IMR-90 (cell line): Measurements from ENCODE around the gene RSRC1. TPM values are rescaled to one million over a fixed set of nuclear protein-coding genes. Genes with fewer than 3 reads are reported as not detected.

Experiments
- ATAC-seq: fragments of 200-7000 bp; cut with Tn5 transposase; 2 replicates; pipeline ENCODE4 v1.9.1; 2020; ENCODE audit warnings: low read depth, mild to moderate bottlenecking, moderate library complexity
- BruUV-seq: library from RNA; stranded (reverse); fragments of 400-500 nt; replicated peaks from 2 replicates; lab custom pipeline; 2021; lab: Mats Ljungman, UMichigan
- CTCF ChIA-PET: fragments of 300-600 bp; formaldehyde crosslinking; extraction: SDS; loops from one replicate; lab custom pipeline; 2021; ENCODE audit warnings: antibody characterized with exemption; lab: Yijun Ruan, JAX
- POLR2A ChIA-PET: fragments of 300-600 bp; sonication (Branson Sonifier 250); formaldehyde crosslinking; loops from one replicate; lab custom pipeline; 2022; ENCODE audit warnings: antibody characterized with exemption; ENCODE audit not compliant: unreplicated experiment; lab: Charles Lee
- DNase-seq: peaks from one replicate; pipeline ENCODE4 v3.0.0; 2013
- H2AFZ ChIP-seq: replicated peaks from 2 replicates; pipeline ENCODE3; 2013; ENCODE audit warnings: low read length, mild to moderate bottlenecking; ENCODE audit not compliant: poor library complexity
- H2AK5ac ChIP-seq: 2 replicates; pipeline ENCODE4 v1.6.1; 2013; ENCODE audit warnings: low read depth, low read length, inconsistent platforms
- H2AK9ac ChIP-seq: replicated peaks from 2 replicates; pipeline ENCODE3; 2013; ENCODE audit warnings: mild to moderate bottlenecking, low read depth, low read length, moderate library complexity; ENCODE audit not compliant: poor library complexity
- H2BK120ac ChIP-seq: 2 replicates; pipeline ENCODE4 v1.6.1; 2013; ENCODE audit warnings: low read depth, low read length, inconsistent platforms
- H2BK15ac ChIP-seq: 3 replicates; pipeline ENCODE4 v1.6.1; 2013; ENCODE audit warnings: low read depth, low read length, inconsistent platforms
- H2BK20ac ChIP-seq: 2 replicates; pipeline ENCODE4 v1.6.1; 2013; ENCODE audit warnings: low read depth, mild to moderate bottlenecking, inconsistent platforms, low read length, moderate library complexity
- H2BK5ac ChIP-seq: 2 replicates; pipeline ENCODE4 v1.6.1; 2013; ENCODE audit warnings: mild to moderate bottlenecking, low read depth, low read length, inconsistent platforms; ENCODE audit not compliant: poor library complexity, severe bottlenecking
- H3K14ac ChIP-seq: replicated peaks from 2 replicates; pipeline ENCODE4 v1.6.1; 2013; ENCODE audit warnings: low read depth, low read length, inconsistent platforms
- H3K18ac ChIP-seq: 2 replicates; pipeline ENCODE4 v1.6.1; 2013; ENCODE audit warnings: low read depth, low read length, control low read depth
- H3K23ac ChIP-seq: 2 replicates; pipeline ENCODE4 v1.6.1; 2013; ENCODE audit warnings: low read depth, low read length, inconsistent platforms
- H3K27ac ChIP-seq: 2 replicates; pipeline ENCODE4 v1.5.1; 2013; ENCODE audit warnings: mild to moderate bottlenecking, control low read depth, low read length; ENCODE audit not compliant: insufficient read depth
- H3K27me3 ChIP-seq: 2 replicates; pipeline ENCODE4 v1.6.1; 2013; ENCODE audit warnings: low read length; ENCODE audit not compliant: control insufficient read depth, insufficient read depth
- H3K36me3 ChIP-seq: 2 replicates; pipeline ENCODE4 v1.6.1; 2013; ENCODE audit warnings: low read length, mixed read lengths; ENCODE audit not compliant: control insufficient read depth, insufficient read depth
- H3K4ac ChIP-seq: 2 replicates; pipeline ENCODE4 v1.6.1; 2013; ENCODE audit warnings: low read depth, low read length, inconsistent platforms
- H3K4me1 ChIP-seq: 2 replicates; pipeline ENCODE4 v1.6.1; 2013; ENCODE audit warnings: low read length, mixed read lengths; ENCODE audit not compliant: control insufficient read depth, insufficient read depth
- H3K4me2 ChIP-seq: 2 replicates; pipeline ENCODE4 v1.6.1; 2013; ENCODE audit warnings: low read depth, mild to moderate bottlenecking, control low read depth, low read length, moderate library complexity
- H3K4me3 ChIP-seq: 2 replicates; pipeline ENCODE4 v1.5.1; 2013; ENCODE audit warnings: low read depth, mild to moderate bottlenecking, control low read depth, low read length, moderate library complexity; ENCODE audit not compliant: insufficient read depth
- H3K56ac ChIP-seq: 2 replicates; pipeline ENCODE4 v1.6.1; 2013; ENCODE audit warnings: low read length, inconsistent platforms; ENCODE audit not compliant: insufficient read depth; ENCODE audit errors: extremely low read depth
- H3K79me1 ChIP-seq, 2 experiments: 2 replicates each; pipeline ENCODE4 v1.6.1; 2013; ENCODE audit warnings: low read length in 2 of 2, inconsistent platforms in 1 of 2, low read depth in 1 of 2
- H3K9ac ChIP-seq: 2 replicates; pipeline ENCODE4 v1.6.1; 2013; ENCODE audit warnings: low read depth, low read length, control low read depth
- H3K9me1 ChIP-seq: 2 replicates; pipeline ENCODE4 v1.6.1; 2013; ENCODE audit warnings: low read length, inconsistent platforms; ENCODE audit not compliant: insufficient read depth
- H3K9me3 ChIP-seq: 2 replicates; pipeline ENCODE4 v1.6.1; 2013; ENCODE audit warnings: low read length; ENCODE audit not compliant: control insufficient read depth, insufficient read depth
- H4K20me1 ChIP-seq: 2 replicates; pipeline ENCODE4 v1.6.1; 2013; ENCODE audit warnings: low read length, inconsistent platforms; ENCODE audit not compliant: insufficient read depth
- H4K5ac ChIP-seq: 2 replicates; pipeline ENCODE4 v1.6.1; 2013; ENCODE audit warnings: mild to moderate bottlenecking, low read depth, low read length, control low read depth
- H4K8ac ChIP-seq, 2 experiments: 2 replicates each; pipeline ENCODE4 v1.6.1; 2013; ENCODE audit warnings: low read depth in 2 of 2, low read length in 2 of 2, control low read depth in 1 of 2, inconsistent platforms in 1 of 2
- H4K91ac ChIP-seq: 2 replicates; pipeline ENCODE4 v1.6.1; 2013; ENCODE audit warnings: low read depth, low read length, inconsistent platforms; ENCODE audit not compliant: insufficient read depth
- BHLHE40 ChIP-seq: fragments of 150-350 bp; IDR thresholded peaks from 2 replicates; pipeline ENCODE4 v1.6.1; 2016; ENCODE audit warnings: mild to moderate bottlenecking, low read depth, low read length
- CEBPB ChIP-seq: IDR thresholded peaks from 2 replicates; pipeline ENCODE4 v1.6.1; 2012; ENCODE audit warnings: low read depth, low read length, improper control_type of control experiment
- CHD1 ChIP-seq: IDR thresholded peaks from 2 replicates; pipeline ENCODE4 v1.6.1; 2012; ENCODE audit warnings: low read depth, low read length, improper control_type of control experiment
- ELK1 ChIP-seq: fragments of 150-350 bp; IDR thresholded peaks from 2 replicates; pipeline ENCODE4 v1.6.1; 2016; ENCODE audit warnings: low read depth, mild to moderate bottlenecking, low read length, moderate library complexity, borderline replicate concordance
- FOS ChIP-seq: fragments of 150-350 bp; IDR thresholded peaks from 2 replicates; pipeline ENCODE4 v1.6.1; 2016; ENCODE audit warnings: low read depth, low read length
- MAFK ChIP-seq: IDR thresholded peaks from 2 replicates; pipeline ENCODE4 v1.6.1; 2012; ENCODE audit warnings: low read depth, low read length, improper control_type of control experiment
- MAZ ChIP-seq: IDR thresholded peaks from 2 replicates; pipeline ENCODE4 v1.6.1; 2012; ENCODE audit warnings: low read depth, mild to moderate bottlenecking, low read length, improper control_type of control experiment, moderate library complexity, borderline replicate concordance
- MXI1 ChIP-seq: IDR thresholded peaks from 2 replicates; pipeline ENCODE4 v1.6.1; 2012; ENCODE audit warnings: low read depth, mild to moderate bottlenecking, low read length, moderate library complexity, borderline replicate concordance
- NFE2L2 ChIP-seq: fragments of 150-350 bp; IDR thresholded peaks from 2 replicates; pipeline ENCODE4 v1.6.1; 2016; ENCODE audit warnings: low read depth, mild to moderate bottlenecking, low read length
- POLR2A ChIP-seq: IDR thresholded peaks from 2 replicates; pipeline ENCODE4 v1.6.1; 2012; ENCODE audit warnings: mild to moderate bottlenecking, low read depth, low read length
- RAD21 ChIP-seq: IDR thresholded peaks from 2 replicates; pipeline ENCODE4 v1.6.1; 2012; ENCODE audit warnings: low read length, improper control_type of control experiment
- RCOR1 ChIP-seq: IDR thresholded peaks from 2 replicates; pipeline ENCODE4 v1.6.1; 2012; ENCODE audit warnings: mild to moderate bottlenecking, low read length, improper control_type of control experiment; ENCODE audit not compliant: insufficient replicate concordance
- RFX5 ChIP-seq: IDR thresholded peaks from 2 replicates; pipeline ENCODE4 v1.8.0; 2012; ENCODE audit warnings: low read depth, mild to moderate bottlenecking, low read length, moderate library complexity
- SMC3 ChIP-seq: fragments of 150-350 bp; IDR thresholded peaks from 2 replicates; pipeline ENCODE4 v1.6.1; 2016; ENCODE audit warnings: low read depth, mild to moderate bottlenecking, antibody characterized with exemption, low read length, moderate library complexity
- WGBS, 2 experiments: methylation state at CpG; one replicate each; pipeline versions ENCODE4 v1.1.5 to v1.1.7; 2013; ENCODE audit warnings: missing lambda C conversion rate in 2 of 2; ENCODE audit not compliant: insufficient read length in 1 of 2; ENCODE audit errors: extremely low coverage in 2 of 2; 5-methylcytosine and 5-hydroxymethylcytosine counted together
- dilution Hi-C: fragments of 300-500 bp; cut with HindIII; formaldehyde crosslinking; loops from one replicate; pipeline ENCODE4 v1.14.3; 2018; ENCODE audit warnings: low sequenced_read_pairs; ENCODE audit not compliant: unreplicated experiment
- in situ Hi-C: fragments of 300-500 bp; cut with MboI; formaldehyde crosslinking; loops from 3 replicates; pipeline ENCODE4 v1.14.3; 2019; ENCODE audit warnings: low sequenced_read_pairs, inconsistent platforms, mixed read lengths
- intact Hi-C: fragments of 100-400 bp; cut with micrococcal nuclease; formaldehyde crosslinking; loops from 2 replicates; pipeline ENCODE4 v1.10.0; 2022
- polyA plus RNA-seq, 3 experiments: library from polyadenylated mRNA; depleted of rRNA; stranded (reverse); fragments of >200 nt; gene quantifications; 2 replicates each; pipeline ENCODE4 v1.2.3, GENCODE V29; 2012; ENCODE audit warnings: low replicate concordance in 1 of 3
- total RNA-seq: library from RNA; depleted of rRNA; stranded (reverse); fragments of >200 nt; gene quantifications from 2 replicates; pipeline ENCODE4 v1.2.3, GENCODE V29; 2012
- TF ChIP-seq, protein P1 (sequence below): fragments of 150-350 bp; IDR thresholded peaks from 2 replicates; pipeline ENCODE4 v1.6.1; 2017; ENCODE audit warnings: mild to moderate bottlenecking, antibody characterized with exemption, low read length, low read depth
- TF ChIP-seq, protein P2 (sequence below): conservative IDR thresholded peaks from 2 replicates; pipeline ENCODE4 v1.5.1; 2012; ENCODE audit warnings: mild to moderate bottlenecking, low read depth, low read length, improper control_type of control experiment

Gene RSRC1
- total and polyA plus RNA-seq, 2 of the 4 experiments (the other 2 are of a cell fraction): 3.8 to 41.8 TPM

DNA sequence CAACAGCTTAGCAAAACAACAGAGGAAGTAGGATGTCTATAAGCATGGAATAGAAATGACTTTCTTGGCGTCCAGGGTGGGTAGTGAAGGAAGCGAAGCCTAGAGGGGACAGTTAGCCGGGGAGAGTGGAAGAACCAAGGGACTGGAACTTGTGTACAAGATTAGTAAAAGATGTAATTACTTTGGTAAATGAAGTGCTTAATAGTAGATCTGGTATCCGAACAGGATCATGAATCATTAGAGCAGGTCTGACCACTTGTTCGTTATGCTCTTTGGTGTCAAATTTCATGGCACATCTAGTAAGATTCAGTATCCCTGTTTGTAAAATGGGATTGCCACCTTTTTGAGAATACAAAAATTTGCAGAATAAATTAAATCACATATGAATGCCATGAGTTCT lies 348.6 kb downstream of the RSRC1 start:
- Histone ChIP-seq H4K5ac (no peak overlapping the region), H3K79me1 (no peaks in the 10 kb centered on the region), H2BK120ac (no peak overlapping the region), H3K27ac (no peak overlapping the region), H2BK20ac (no peak overlapping the region), H3K4me3 (no peak overlapping the region), H3K9ac (no peak overlapping the region), H4K91ac (no peak overlapping the region), H2BK5ac (no peak overlapping the region), H2AFZ (no peak overlapping the region), H3K36me3 (no peaks in the 10 kb centered on the region), H4K20me1 (no peaks in the 10 kb centered on the region), H3K23ac (no peak overlapping the region), H2BK15ac (no peak overlapping the region), H3K4me1 (no peaks in the 10 kb centered on the region), H3K9me3 (no peaks in the 10 kb centered on the region), H3K18ac (no peak overlapping the region), H2AK5ac (no peak overlapping the region), H3K4me2 (no peak overlapping the region), H3K56ac (no peak overlapping the region), H4K8ac (no peak overlapping the region), H3K9me1 (no peaks in the 10 kb centered on the region), H2AK9ac (no peak overlapping the region), H3K4ac (no peak overlapping the region), H3K27me3 (no peaks in the 10 kb centered on the region), H3K14ac (no peak overlapping the region)
- CTCF ChIA-PET: no interaction called here
- TF ChIP-seq CEBPB (no peak), MAZ (no peak), FOS (no peak), RCOR1 (no peak), ELK1 (no peak), POLR2A (no peak), CHD1 (no peak), RFX5 (no peak), MXI1 (no peak), MAFK (no peak), RAD21 (no peak), NFE2L2 (no peak), BHLHE40 (no peak), SMC3 (no peak)
- TF ChIP-seq, protein P1, sequence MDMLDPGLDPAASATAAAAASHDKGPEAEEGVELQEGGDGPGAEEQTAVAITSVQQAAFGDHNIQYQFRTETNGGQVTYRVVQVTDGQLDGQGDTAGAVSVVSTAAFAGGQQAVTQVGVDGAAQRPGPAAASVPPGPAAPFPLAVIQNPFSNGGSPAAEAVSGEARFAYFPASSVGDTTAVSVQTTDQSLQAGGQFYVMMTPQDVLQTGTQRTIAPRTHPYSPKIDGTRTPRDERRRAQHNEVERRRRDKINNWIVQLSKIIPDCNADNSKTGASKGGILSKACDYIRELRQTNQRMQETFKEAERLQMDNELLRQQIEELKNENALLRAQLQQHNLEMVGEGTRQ: no peak
- TF ChIP-seq, protein P2, sequence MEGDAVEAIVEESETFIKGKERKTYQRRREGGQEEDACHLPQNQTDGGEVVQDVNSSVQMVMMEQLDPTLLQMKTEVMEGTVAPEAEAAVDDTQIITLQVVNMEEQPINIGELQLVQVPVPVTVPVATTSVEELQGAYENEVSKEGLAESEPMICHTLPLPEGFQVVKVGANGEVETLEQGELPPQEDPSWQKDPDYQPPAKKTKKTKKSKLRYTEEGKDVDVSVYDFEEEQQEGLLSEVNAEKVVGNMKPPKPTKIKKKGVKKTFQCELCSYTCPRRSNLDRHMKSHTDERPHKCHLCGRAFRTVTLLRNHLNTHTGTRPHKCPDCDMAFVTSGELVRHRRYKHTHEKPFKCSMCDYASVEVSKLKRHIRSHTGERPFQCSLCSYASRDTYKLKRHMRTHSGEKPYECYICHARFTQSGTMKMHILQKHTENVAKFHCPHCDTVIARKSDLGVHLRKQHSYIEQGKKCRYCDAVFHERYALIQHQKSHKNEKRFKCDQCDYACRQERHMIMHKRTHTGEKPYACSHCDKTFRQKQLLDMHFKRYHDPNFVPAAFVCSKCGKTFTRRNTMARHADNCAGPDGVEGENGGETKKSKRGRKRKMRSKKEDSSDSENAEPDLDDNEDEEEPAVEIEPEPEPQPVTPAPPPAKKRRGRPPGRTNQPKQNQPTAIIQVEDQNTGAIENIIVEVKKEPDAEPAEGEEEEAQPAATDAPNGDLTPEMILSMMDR: no peak
- no CpG with 5 or more reads among the region's 5 CpGs for WGBS, 2 experiments
- in situ Hi-C loops: no loop called here
- dilution Hi-C loops: no loop called here
- DNase-seq (no peak), ATAC-seq (no peak)
- POLR2A ChIA-PET: no interaction called here
- intact Hi-C loops: no loop called here
- no TSS peak for BruUV-seq
